ENCODE data around the gene PLEKHN1.

DNA sequence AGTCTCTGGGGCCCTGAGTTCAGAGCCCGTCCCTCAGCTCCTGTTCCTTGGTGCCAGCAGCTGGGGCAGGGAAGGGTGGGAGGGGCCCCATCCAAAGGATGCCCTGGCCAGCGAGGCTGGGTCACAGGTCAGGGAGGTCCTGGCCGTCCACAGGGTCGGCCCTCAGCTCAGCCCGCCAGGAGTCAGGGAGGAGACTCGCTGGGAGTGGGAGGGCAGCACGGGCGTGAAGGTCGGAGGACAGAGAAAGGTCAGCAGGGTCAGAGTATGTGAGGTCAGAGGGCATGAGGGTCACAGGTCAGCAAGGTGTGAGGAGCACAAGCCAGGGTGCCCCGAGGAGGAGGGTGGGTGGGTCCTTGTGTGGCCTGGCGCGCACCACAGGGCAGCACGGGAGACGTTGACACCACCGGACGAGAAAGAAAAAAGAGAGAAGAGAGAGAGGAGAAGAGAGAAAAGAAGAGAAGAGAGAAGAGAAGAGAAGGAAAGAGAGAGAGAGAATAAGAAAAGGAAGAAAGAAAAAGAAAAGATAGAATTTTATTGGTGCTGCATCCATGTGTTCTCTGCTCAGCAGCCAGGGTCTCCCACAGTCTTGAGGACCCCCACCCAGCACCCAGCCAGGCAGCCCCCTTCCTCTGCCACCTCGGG is 8.5 kb downstream of the PLEKHN1 start:
- TF ChIP-seq POLR2AphosphoS5 (IDR thresholded peaks at IDR 0.05; ENCODE audit: low read depth, low read length) (no peak), TAF1 (IDR thresholded peaks at IDR 0.05; ENCODE audit: low read depth, low read length) (no peak), POLR2A (IDR thresholded peaks at IDR 0.05; ENCODE audit: low read depth, low read length) (no peak), SPI1 (IDR thresholded peaks at IDR 0.05; ENCODE audit: low read depth, low read length) (no peak)
